ENCODE results near the gene AHR. TPM values are rescaled to one million over a fixed set of nuclear protein-coding genes. Genes with fewer than 3 reads are reported as not detected.

AHR gene
- total RNA-seq, 4 donors from 2014 or later: 93.1 to 145 (median 122) TPM

DNA sequence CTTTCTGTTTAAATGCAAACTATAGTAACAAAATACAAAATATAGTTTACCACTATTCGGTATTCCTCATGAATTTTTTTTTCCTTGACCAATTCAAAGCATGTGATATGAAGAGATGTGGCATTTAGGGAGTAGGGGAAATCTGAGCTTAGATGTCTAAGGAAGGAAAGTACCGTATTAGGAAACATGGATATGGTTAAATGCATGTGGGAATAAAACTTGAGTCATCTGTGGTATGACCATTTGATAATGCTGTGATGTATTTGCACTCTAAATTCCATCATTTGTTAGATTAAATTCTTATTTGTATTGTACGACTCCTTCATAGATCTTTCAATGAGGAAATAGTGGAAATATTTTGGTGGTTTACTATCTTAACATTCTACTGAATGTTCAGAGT, 19.7 kb downstream of the AHR start:
- 81% methylated on average over 3 of the region's 3 CpGs for WGBS

DNA sequence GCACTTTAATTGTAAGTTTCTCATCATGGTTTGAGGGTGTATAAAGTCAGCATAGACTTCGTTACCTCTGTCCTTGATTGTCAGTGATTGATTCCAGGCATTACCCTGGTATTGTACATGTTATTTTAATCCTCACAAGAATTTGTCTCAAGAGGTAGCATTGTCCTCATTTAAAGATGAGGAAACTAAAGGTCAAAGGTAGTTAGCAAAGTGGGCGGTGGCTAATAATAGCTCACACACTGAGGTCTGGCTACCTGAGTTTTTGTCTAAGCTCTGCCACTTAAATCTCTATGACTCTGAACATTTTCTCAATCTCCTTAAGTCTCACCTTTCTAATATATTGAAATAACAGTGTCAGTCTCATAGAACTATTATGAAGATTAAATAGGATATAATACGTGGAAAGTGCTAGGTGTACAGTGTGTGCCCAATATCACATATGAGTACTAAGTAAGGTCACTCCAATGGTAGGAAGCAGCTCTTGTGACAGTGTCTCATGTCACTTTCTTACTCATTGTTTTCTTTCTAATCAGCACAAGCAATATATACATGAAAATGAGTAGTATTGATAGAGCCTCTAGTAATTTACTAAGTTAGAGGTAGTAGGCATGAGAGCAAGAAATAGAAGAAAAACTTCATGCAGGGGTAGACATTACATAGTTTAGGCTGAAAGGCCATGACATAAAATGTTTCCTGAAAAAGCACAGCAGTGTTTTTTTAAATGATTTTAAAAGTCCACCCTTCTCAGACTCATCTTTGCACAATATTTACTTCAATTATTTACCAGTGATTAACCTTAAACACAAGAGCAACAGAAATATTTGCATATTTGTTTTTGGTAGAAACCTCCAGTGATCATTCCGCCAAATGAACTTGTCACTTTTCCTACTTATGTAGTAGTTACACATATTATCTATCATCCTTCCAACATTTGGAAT, 21.0 kb downstream of the AHR start:
- no peak for TF ChIP-seq EP300 (IDR thresholded peaks at IDR 0.05)
- TF ChIP-seq, protein P1, sequence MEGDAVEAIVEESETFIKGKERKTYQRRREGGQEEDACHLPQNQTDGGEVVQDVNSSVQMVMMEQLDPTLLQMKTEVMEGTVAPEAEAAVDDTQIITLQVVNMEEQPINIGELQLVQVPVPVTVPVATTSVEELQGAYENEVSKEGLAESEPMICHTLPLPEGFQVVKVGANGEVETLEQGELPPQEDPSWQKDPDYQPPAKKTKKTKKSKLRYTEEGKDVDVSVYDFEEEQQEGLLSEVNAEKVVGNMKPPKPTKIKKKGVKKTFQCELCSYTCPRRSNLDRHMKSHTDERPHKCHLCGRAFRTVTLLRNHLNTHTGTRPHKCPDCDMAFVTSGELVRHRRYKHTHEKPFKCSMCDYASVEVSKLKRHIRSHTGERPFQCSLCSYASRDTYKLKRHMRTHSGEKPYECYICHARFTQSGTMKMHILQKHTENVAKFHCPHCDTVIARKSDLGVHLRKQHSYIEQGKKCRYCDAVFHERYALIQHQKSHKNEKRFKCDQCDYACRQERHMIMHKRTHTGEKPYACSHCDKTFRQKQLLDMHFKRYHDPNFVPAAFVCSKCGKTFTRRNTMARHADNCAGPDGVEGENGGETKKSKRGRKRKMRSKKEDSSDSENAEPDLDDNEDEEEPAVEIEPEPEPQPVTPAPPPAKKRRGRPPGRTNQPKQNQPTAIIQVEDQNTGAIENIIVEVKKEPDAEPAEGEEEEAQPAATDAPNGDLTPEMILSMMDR (IDR thresholded peaks at IDR 0.05): no peak
- TF ChIP-seq POLR2A (IDR thresholded peaks at IDR 0.05): no peak
- TF ChIP-seq POLR2AphosphoS5 (IDR thresholded peaks at IDR 0.05): no peak
- Histone ChIP-seq H3K27ac (no peak overlapping the region), H3K36me3 (peaks cover 22% of the 10 kb centered on the region), H3K9me3 (no peaks in the 10 kb centered on the region), H3K4me1 (peaks cover 54% of the 10 kb centered on the region), H3K4me3 (no peak overlapping the region), H3K27me3 (no peaks in the 10 kb centered on the region)
- no peak for DNase-seq (ENCODE audit: low spot score in 2 of 2)
- WGBS: 89% methylated on average over 4 of the region's 4 CpGs

More for the DNA sequence above, 19.7 kb downstream of the AHR start:
- Histone ChIP-seq H3K9me3 (no peaks in the 10 kb centered on the region), H3K36me3 (peaks cover 10% of the 10 kb centered on the region), H3K27me3 (no peaks in the 10 kb centered on the region), H3K4me3 (no peak overlapping the region), H3K4me1 (peaks cover 64% of the 10 kb centered on the region), H3K27ac (no peak overlapping the region)
- no peak for DNase-seq (ENCODE audit: low spot score in 2 of 2)
- TF ChIP-seq POLR2A (IDR thresholded peaks at IDR 0.05) (no peak), POLR2AphosphoS5 (IDR thresholded peaks at IDR 0.05) (no peak), EP300 (IDR thresholded peaks at IDR 0.05) (no peak)
- TF ChIP-seq, protein P1 (IDR thresholded peaks at IDR 0.05): no peak

DNA sequence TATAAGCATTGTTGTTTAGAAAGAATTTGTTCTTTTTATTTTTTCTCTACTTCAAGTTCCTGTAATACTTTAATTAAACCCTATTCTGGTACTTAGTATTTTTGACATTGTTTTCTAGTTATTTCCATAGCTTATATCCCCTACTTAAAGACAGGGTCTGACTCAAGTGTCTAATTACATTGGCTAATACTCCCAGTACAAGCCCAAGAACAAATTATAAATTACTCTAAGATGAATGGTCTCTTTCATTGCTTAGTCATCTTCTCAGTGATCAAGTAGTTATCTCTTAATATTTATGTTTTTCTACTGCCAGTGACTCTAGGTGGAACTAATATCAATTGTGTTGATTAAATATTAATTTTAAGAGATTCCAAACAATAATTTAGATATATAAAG, 21.6 kb downstream of the AHR start:
- peaks cover 47% of the 10 kb centered on the region for H3K4me1 ChIP-seq
- H3K27ac ChIP-seq: no peak overlapping the region

DNA sequence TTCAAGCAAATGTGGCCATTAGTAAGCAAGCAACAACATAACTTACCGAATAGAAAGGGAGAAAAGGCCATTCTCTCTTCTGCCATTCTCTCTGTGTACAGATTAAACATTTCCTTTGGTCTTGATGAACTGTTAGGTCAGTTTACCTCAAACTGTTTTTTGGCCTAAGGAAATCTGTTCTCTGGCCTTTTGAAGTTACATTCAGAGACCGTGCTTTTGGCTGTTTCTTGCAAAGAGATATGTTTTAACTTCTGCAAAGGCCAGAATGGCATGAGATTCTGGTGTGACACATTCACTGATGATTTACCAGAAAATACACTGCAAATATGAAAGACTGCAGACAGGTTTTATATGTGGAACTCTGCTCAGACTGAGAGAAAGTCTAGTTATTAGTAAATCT, 22.2 kb downstream of the AHR start:
- Histone ChIP-seq H3K27ac (no peak overlapping the region), H3K4me1 (peaks cover 47% of the 10 kb centered on the region), H3K27me3 (no peaks in the 10 kb centered on the region), H3K9me3 (no peaks in the 10 kb centered on the region), H3K4me3 (no peak overlapping the region), H3K36me3 (peaks cover 27% of the 10 kb centered on the region)
- 66% methylated on average over 2 of the region's 2 CpGs for WGBS
- TF ChIP-seq, protein P1 (IDR thresholded peaks at IDR 0.05): no peak
- TF ChIP-seq EP300 (IDR thresholded peaks at IDR 0.05): no peak
- no peak for TF ChIP-seq POLR2AphosphoS5 (IDR thresholded peaks at IDR 0.05)
- TF ChIP-seq POLR2A (IDR thresholded peaks at IDR 0.05): no peak
- no peak for DNase-seq (ENCODE audit: low spot score in 2 of 2)

More for the DNA sequence above, 21.6 kb downstream of the AHR start:
- TF ChIP-seq POLR2AphosphoS5 (IDR thresholded peaks at IDR 0.05): no peak
- TF ChIP-seq, protein P1 (IDR thresholded peaks at IDR 0.05): no peak
- TF ChIP-seq POLR2A (IDR thresholded peaks at IDR 0.05): no peak
- no peak for TF ChIP-seq EP300 (IDR thresholded peaks at IDR 0.05)
- no peak overlapping the region for H3K4me3 ChIP-seq
- no peak for DNase-seq (ENCODE audit: low spot score in 2 of 2)
- H3K27me3 ChIP-seq: no peaks in the 10 kb centered on the region
- H3K36me3 ChIP-seq: peaks cover 24% of the 10 kb centered on the region
- H3K9me3 ChIP-seq: no peaks in the 10 kb centered on the region

DNA sequence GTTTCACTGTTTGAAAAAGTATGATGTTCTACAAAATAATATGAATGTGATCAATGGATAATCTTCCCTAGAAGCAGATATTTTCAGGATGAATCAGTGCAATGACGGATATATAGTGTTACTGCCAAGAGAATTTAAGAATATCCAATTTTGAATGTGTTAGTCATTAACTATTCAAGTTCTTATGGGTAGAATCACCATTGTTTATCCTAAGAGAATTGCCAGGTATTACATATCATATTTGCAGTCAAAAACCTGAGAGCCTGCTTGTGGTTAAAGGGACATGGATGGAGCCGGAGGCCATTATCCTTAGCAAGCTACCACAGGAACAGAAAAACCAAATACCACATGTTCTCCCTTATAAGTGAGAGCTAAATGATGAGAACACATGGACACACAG, 26.9 kb downstream of the AHR start:
- no peak for DNase-seq (ENCODE audit: low spot score in 2 of 2)
- H3K4me1 ChIP-seq: peaks cover 30% of the 10 kb centered on the region
- peaks cover 39% of the 10 kb centered on the region for H3K36me3 ChIP-seq
- H3K9me3 ChIP-seq: no peaks in the 10 kb centered on the region
- no peak overlapping the region for H3K27ac ChIP-seq
- no peak overlapping the region for H3K4me3 ChIP-seq
- 77% methylated on average over 2 of the region's 2 CpGs for WGBS
- no peaks in the 10 kb centered on the region for H3K27me3 ChIP-seq
- TF ChIP-seq, protein P1 (IDR thresholded peaks at IDR 0.05): no peak
- TF ChIP-seq POLR2AphosphoS5 (IDR thresholded peaks at IDR 0.05): no peak
- no peak for TF ChIP-seq POLR2A (IDR thresholded peaks at IDR 0.05)
- no peak for TF ChIP-seq EP300 (IDR thresholded peaks at IDR 0.05)
